GM12878 (cell line): ENCODE data around the gene ALKBH2. TPM values are rescaled to one million over a fixed set of nuclear protein-coding genes. Genes with fewer than 3 reads are reported as not detected.

Source experiments
- EP300 ChIP-seq, 2 experiments: fragments of 150-350 bp in 1 of 2; IDR thresholded peaks; 2 replicates each; pipeline ENCODE4 v1.6.1; 2011 to 2012; ENCODE audit warnings: low read depth in 2 of 2, low read length in 2 of 2, borderline replicate concordance in 1 of 2, improper control_type of control experiment in 1 of 2, inconsistent platforms in 1 of 2; ENCODE audit not compliant: control insufficient read depth in 1 of 2
- MLLT1 ChIP-seq: fragments of 450-650 bp; IDR thresholded peaks from 2 replicates; pipeline ENCODE4 v1.6.1; 2016; ENCODE audit warnings: mild to moderate bottlenecking
- POLR2AphosphoS5 ChIP-seq: IDR thresholded peaks from 2 replicates; pipeline ENCODE4 v1.6.1; 2011; ENCODE audit warnings: mild to moderate bottlenecking, low read length, inconsistent platforms
- RUNX3 ChIP-seq: IDR thresholded peaks from 2 replicates; pipeline ENCODE4 v1.6.1; 2012; ENCODE audit warnings: low read length, inconsistent platforms
- TAF1 ChIP-seq: IDR thresholded peaks from 2 replicates; pipeline ENCODE4 v1.6.1; 2011; ENCODE audit warnings: mild to moderate bottlenecking, low read depth, low read length, borderline replicate concordance
- ZBTB40 ChIP-seq: fragments of 450-650 bp; IDR thresholded peaks from 2 replicates; pipeline ENCODE4 v1.6.1; 2016; ENCODE audit warnings: mild to moderate bottlenecking, moderate library complexity, borderline replicate concordance
- ZNF207 ChIP-seq: fragments of 450-650 bp; IDR thresholded peaks from 2 replicates; pipeline ENCODE4 v1.6.1; 2014; ENCODE audit warnings: antibody characterized with exemption, mild to moderate bottlenecking, borderline replicate concordance
- polyA plus RNA-seq, 11 experiments: library from polyadenylated mRNA; depleted of rRNA in 4 of 11; unstranded in 6 of 11; stranded (reverse) in 5 of 11; fragments of >200 nt; fragmentation: Nextera tagmentation in 4 of 11; fragmentation: Illumina TruSeq in 1 of 11; extraction: Ambion mirVana in 4 of 11; extraction: Trizol in 1 of 11; gene quantifications; 1 replicate in 1 of 11; 2 replicates in 10 of 11; pipeline versions ENCODE4 v1.2.1 to v1.2.3, GENCODE V29; 2011 to 2016; ENCODE audit warnings: inconsistent platforms in 2 of 11, missing spikeins in 2 of 11, low read depth in 1 of 11
- total RNA-seq, 4 experiments: library from RNA; depleted of rRNA in 3 of 4; stranded (reverse); fragments of >200 nt in 3 of 4; fragmentation: Illumina TruSeq in 1 of 4; extraction: Trizol in 1 of 4; gene quantifications; 2 replicates each; pipeline versions ENCODE4 v1.2.1 to v1.2.3, GENCODE V29; 2013 to 2021
- TF ChIP-seq, protein P1 (sequence below): fragments of 450-650 bp; IDR thresholded peaks from 2 replicates; pipeline ENCODE4 v1.6.1; 2017; ENCODE audit warnings: mild to moderate bottlenecking, moderate library complexity

The ALKBH2 gene
- total and polyA plus RNA-seq, 10 of the 15 experiments (the other 5 are each of a cell fraction or from before 2014, with no cell fraction given) = 5.6 to 40.3 (median 31.2) TPM

DNA sequence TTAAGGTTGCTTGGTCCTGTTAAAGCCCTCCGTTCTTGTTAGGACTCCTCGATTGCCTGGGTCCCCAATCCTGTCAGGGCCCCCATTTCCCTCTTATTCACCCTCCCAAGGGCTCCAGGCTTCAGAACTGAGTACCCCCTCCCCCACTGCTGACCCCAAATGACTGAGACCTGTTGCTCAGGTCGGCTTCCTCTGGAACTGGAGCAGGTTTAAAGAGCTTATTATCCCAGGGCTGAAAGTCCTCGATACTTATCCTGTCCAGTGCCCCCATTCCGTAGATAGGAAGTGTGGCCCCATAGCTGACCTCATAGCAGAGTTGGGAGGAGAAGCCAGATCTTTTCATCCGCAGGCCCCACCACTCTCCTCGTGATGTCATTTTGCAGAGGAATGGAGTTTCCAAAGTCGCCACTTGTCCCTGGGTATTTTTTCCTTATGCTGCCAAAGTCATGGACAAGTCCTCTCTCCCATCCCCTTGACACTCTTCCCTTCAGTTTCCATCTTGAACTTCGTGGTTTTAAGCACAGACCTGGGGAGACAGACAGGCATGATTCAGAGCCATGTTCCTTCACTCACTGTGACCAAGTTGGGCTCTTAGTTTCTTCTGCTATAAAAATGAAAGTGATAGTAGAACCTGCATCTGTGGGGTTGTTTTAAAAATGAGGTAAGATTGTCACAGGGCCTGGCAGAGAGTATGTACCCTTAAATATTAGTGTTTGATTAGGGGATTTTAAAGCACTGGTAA lies 39.7 kb downstream of the ALKBH2 start (continued):
- TF ChIP-seq MLLT1 (no peak), POLR2AphosphoS5 (0 out of 2 replicates have a peak, but pooled peaks have one; percentile 38), ZBTB40 (peak; percentile 37; the same call in 1 of the 2 replicates), ZNF207 (no peak), EP300 (IDR thresholded peaks at IDR 0.05; ENCODE audit: borderline replicate concordance in 1 of 2, control insufficient read depth in 1 of 2, low read depth in 2 of 2, low read length in 2 of 2) (no peak), TAF1 (0 out of 2 replicates have a peak, but pooled peaks have one; percentile 54), RUNX3 (peak; percentile 31; the same call in 1 of the 2 replicates)
- TF ChIP-seq, protein P1, sequence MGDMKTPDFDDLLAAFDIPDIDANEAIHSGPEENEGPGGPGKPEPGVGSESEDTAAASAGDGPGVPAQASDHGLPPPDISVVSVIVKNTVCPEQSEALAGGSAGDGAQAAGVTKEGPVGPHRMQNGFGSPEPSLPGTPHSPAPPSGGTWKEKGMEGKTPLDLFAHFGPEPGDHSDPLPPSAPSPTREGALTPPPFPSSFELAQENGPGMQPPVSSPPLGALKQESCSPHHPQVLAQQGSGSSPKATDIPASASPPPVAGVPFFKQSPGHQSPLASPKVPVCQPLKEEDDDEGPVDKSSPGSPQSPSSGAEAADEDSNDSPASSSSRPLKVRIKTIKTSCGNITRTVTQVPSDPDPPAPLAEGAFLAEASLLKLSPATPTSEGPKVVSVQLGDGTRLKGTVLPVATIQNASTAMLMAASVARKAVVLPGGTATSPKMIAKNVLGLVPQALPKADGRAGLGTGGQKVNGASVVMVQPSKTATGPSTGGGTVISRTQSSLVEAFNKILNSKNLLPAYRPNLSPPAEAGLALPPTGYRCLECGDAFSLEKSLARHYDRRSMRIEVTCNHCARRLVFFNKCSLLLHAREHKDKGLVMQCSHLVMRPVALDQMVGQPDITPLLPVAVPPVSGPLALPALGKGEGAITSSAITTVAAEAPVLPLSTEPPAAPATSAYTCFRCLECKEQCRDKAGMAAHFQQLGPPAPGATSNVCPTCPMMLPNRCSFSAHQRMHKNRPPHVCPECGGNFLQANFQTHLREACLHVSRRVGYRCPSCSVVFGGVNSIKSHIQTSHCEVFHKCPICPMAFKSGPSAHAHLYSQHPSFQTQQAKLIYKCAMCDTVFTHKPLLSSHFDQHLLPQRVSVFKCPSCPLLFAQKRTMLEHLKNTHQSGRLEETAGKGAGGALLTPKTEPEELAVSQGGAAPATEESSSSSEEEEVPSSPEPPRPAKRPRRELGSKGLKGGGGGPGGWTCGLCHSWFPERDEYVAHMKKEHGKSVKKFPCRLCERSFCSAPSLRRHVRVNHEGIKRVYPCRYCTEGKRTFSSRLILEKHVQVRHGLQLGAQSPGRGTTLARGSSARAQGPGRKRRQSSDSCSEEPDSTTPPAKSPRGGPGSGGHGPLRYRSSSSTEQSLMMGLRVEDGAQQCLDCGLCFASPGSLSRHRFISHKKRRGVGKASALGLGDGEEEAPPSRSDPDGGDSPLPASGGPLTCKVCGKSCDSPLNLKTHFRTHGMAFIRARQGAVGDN = no peak
